T-helper 17 cell (primary cell): ENCODE data around the gene HERPUD2. TPM values are rescaled to one million over a fixed set of nuclear protein-coding genes. Genes with fewer than 3 reads are reported as not detected.
"Not testable (repeated sequence)": the region's sequence is repeated elsewhere in the genome, so short reads cannot be mapped to it uniquely, and the experiment has no call there.

Experiments
- ATAC-seq: fragments of 150-1000 bp; cut with Tn5 transposase; 2 replicates; pipeline ENCODE4 v1.10.0; 2021; ENCODE audit warnings: mild to moderate bottlenecking, moderate library complexity
- DNase-seq, 3 donors: peaks; one replicate each; pipeline versions ENCODE4 v3.0.0 to v3.0.0-alpha.2; 2020 to 2021
- H3K9me3 ChIP-seq: one replicate; pipeline ENCODE4 v1.7.0; 2013; ENCODE audit warnings: low read length, mild to moderate bottlenecking; ENCODE audit not compliant: control insufficient read depth, poor library complexity, severe bottlenecking
- H3K27ac Mint-ChIP-seq: one replicate; pipeline ENCODE4 v1.8.0; 2022; ENCODE audit warnings: mild to moderate bottlenecking, moderate library complexity, mixed read lengths
- H3K27me3 Mint-ChIP-seq: one replicate; pipeline ENCODE4 v1.8.0; 2022; ENCODE audit warnings: mixed read lengths
- H3K36me3 Mint-ChIP-seq: one replicate; pipeline ENCODE4 v1.8.0; 2022; ENCODE audit warnings: low read depth, mixed read lengths
- H3K4me1 Mint-ChIP-seq: one replicate; pipeline ENCODE4 v1.8.0; 2022; ENCODE audit warnings: mild to moderate bottlenecking, mixed read lengths
- H3K4me3 Mint-ChIP-seq: one replicate; pipeline ENCODE4 v1.8.0; 2022; ENCODE audit warnings: mild to moderate bottlenecking, moderate library complexity, mixed read lengths
- total RNA-seq, 4 donors: library from RNA in 2 of 4; stranded (reverse) in 2 of 4; gene quantifications; one replicate each; pipeline ENCODE4 v1.2.3 and lab custom pipeline; 2022 to 2026

Gene HERPUD2
- total RNA-seq, 2 donors from 2014 or later, result 98.3 to 101 TPM

- Mint-ChIP-seq H3K27me3 (no peaks in the 10 kb centered on the region), H3K4me3 (no peak overlapping the region), H3K27ac (no peak overlapping the region), H3K36me3 (peaks cover 11% of the 10 kb centered on the region), H3K4me1 (peaks cover 2% of the 10 kb centered on the region)
- no peak for ATAC-seq
- no peaks in the 10 kb centered on the region for H3K9me3 ChIP-seq
- no peak for DNase-seq
Observed at GRCh38 chr7:35604595-35604994, 90.3 kb downstream of the HERPUD2 start.

- H3K4me3 Mint-ChIP-seq, result no peak overlapping the region
- no peaks in the 10 kb centered on the region for H3K9me3 ChIP-seq
- H3K4me1 Mint-ChIP-seq, result peaks cover 5% of the 10 kb centered on the region
- H3K27me3 Mint-ChIP-seq, result no peaks in the 10 kb centered on the region
- ATAC-seq (no peak), DNase-seq (no peak)
- H3K27ac Mint-ChIP-seq, result no peak overlapping the region
- H3K36me3 Mint-ChIP-seq, result peaks cover 8% of the 10 kb centered on the region
Observed at GRCh38 chr7:35599645-35600044, 95.3 kb downstream of the HERPUD2 start.

GRCh38 chr7:35599061-35599460 lies 95.9 kb downstream of the HERPUD2 start:
- Mint-ChIP-seq H3K4me3 (no peak overlapping the region), H3K36me3 (peaks cover 8% of the 10 kb centered on the region), H3K27me3 (no peaks in the 10 kb centered on the region), H3K27ac (no peak overlapping the region), H3K4me1 (peaks cover 5% of the 10 kb centered on the region)
- no peak for DNase-seq
- ATAC-seq, result no peak
- no peaks in the 10 kb centered on the region for H3K9me3 ChIP-seq

- Mint-ChIP-seq H3K27ac (no peak overlapping the region), H3K36me3 (peaks cover 3% of the 10 kb centered on the region), H3K4me3 (no peak overlapping the region), H3K27me3 (no peaks in the 10 kb centered on the region), H3K4me1 (peaks cover 3% of the 10 kb centered on the region)
- no peaks in the 10 kb centered on the region for H3K9me3 ChIP-seq
- DNase-seq (no peak), ATAC-seq (no peak)
Observed at GRCh38 chr7:35596061-35596460, 98.9 kb downstream of the HERPUD2 start.

GRCh38 chr7:35593899-35594298 lies 101.0 kb downstream of the HERPUD2 start:
- Mint-ChIP-seq H3K27me3 (no peaks in the 10 kb centered on the region), H3K36me3 (peaks cover 4% of the 10 kb centered on the region), H3K4me3 (no peak overlapping the region), H3K4me1 (peaks cover 5% of the 10 kb centered on the region), H3K27ac (no peak overlapping the region)
- no peaks in the 10 kb centered on the region for H3K9me3 ChIP-seq
- ATAC-seq (no peak), DNase-seq (no peak)

DNA sequence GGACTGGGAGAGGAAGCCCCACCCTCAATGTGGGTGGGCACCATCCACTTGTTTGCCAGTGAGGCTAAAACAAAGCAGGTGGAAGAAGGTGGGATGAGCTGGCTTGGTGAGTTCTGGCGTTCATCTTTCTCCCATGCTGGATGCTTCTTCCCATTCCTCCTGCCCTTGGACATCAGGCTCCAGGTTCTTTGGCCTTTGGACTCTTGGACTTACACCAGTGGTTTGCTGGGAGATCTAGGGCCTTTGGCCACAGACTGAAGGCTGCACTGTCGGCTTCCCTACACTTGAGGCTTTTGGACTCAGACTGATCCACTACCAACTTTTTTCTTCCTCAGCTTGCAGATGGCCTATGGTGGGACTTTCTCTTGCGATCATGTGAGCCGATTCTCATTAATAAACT lies 106.3 kb downstream of the HERPUD2 start:
- Mint-ChIP-seq H3K27me3 (peaks cover 8% of the 10 kb centered on the region), H3K4me1 (peaks cover 2% of the 10 kb centered on the region), H3K27ac (peak overlapping the region; percentile 19), H3K4me3 (no peak overlapping the region), H3K36me3 (peaks cover 4% of the 10 kb centered on the region)
- no peak for ATAC-seq
- DNase-seq, result no peak
- H3K9me3 ChIP-seq, result no peaks in the 10 kb centered on the region

DNA sequence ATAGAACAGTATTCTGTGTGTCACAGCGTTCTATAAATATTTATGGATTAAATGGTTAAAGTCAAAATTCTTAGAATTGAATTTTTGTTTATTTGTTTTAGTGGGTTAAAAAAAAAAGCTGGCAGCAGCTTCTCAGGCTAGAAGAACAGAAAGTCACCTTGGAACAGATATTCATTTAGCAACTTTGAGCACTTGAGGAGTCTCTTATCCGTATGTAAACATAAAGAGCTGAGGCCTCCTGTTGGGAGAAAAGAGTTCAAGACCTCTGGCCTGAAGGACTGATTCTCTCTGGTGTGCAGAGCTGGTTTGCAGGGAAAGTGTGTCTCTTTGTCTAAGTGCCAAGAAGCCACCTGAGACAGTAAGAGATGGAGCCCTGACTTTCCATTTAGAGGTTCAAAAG lies 109.9 kb downstream of the HERPUD2 start:
- Mint-ChIP-seq H3K4me3 (no peak overlapping the region), H3K36me3 (peaks cover 4% of the 10 kb centered on the region)
- ATAC-seq, result no peak

DNA sequence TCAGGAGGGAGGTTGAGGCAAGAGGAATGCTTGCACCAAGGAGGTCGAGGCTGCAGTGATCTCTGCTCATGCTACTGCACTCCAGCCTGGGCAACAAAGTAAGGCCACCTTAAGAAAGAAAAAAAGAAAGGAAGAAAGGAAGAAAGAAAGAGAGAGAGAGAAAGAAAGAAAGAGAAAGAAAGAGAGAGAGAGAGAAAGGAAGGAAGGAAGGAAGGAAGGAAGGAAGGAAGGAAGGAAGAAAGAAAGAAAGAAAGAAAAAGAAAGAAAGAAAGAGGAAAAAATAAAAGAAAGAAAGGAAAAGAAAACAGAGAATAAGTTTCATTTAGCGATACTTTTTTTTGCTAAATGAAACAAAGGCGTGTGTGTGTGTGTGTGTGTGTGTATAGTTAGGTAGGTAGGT lies 110.4 kb downstream of the HERPUD2 start:
- not testable (repeated sequence) for H3K9me3 ChIP-seq, H3K4me3 Mint-ChIP-seq, H3K4me1 Mint-ChIP-seq, H3K36me3 Mint-ChIP-seq, H3K27me3 Mint-ChIP-seq, H3K27ac Mint-ChIP-seq, ATAC-seq, DNase-seq

More for the DNA sequence above, 109.9 kb downstream of the HERPUD2 start:
- peaks cover 8% of the 10 kb centered on the region for H3K27me3 Mint-ChIP-seq
- no peaks in the 10 kb centered on the region for H3K9me3 ChIP-seq
- H3K4me1 Mint-ChIP-seq, result peaks cover 2% of the 10 kb centered on the region
- H3K27ac Mint-ChIP-seq, result no peak overlapping the region
- DNase-seq, result no peak

Other genes starting within 250 kb of the HERPUD2 start
- gene SEPTIN7, start 105.9 kb upstream of the HERPUD2 start, total RNA-seq, result 100 to 1,000 TPM; 191 to 220 TPM